Endothelial cell of umbilical vein (primary cell): Measurements from ENCODE around the gene L3MBTL3. TPM values are rescaled to one million over a fixed set of nuclear protein-coding genes. Genes with fewer than 3 reads are reported as not detected.

ENCODE experiments used
- BruUV-seq: library from RNA; stranded (reverse); fragments of 400-500 nt; replicated peaks from 2 replicates; lab custom pipeline; 2021; lab: Mats Ljungman, UMichigan
- CTCF ChIA-PET: fragments of 300-600, 350-600 bp; sonication (Branson Sonifier 250); formaldehyde crosslinking; loops from one replicate; lab custom pipeline; 2021; ENCODE audit warnings: antibody characterized with exemption, inconsistent platforms; lab: Charles Lee
- POLR2A ChIA-PET: fragments of 300-600, 350-600 bp; sonication (Branson Sonifier 250); formaldehyde crosslinking; loops from one replicate; lab custom pipeline; 2021; ENCODE audit warnings: antibody characterized with exemption, inconsistent platforms; lab: Charles Lee
- DNase-seq: peaks from one replicate; pipeline ENCODE4 v3.0.0-alpha.2; 2011; ENCODE audit warnings: low read depth, low spot score
- FAIRE-seq: peaks from 2 replicates; lab custom pipeline; 2011; peaks lifted over from hg19 to GRCh38; lab: Jason Lieb, UNC
- H2AFZ ChIP-seq: 2 replicates; pipeline ENCODE4 v1.6.0; 2012; ENCODE audit warnings: low read depth, low read length, control low read depth, inconsistent platforms
- H3K27ac ChIP-seq: 2 replicates; pipeline ENCODE4 v1.5.1; 2011; ENCODE audit warnings: low read depth, mild to moderate bottlenecking, control low read depth, low read length, moderate library complexity; ENCODE audit not compliant: insufficient read depth
- H3K27me3 ChIP-seq, 2 experiments: 2 replicates each; pipeline versions ENCODE4 v1.6.0 to v1.6.1; 2011; ENCODE audit warnings: low read length in 2 of 2, mixed read lengths in 1 of 2; ENCODE audit not compliant: control insufficient read depth in 2 of 2, insufficient read depth in 2 of 2
- H3K36me3 ChIP-seq, 2 experiments: 2 replicates in 1 of 2; 3 replicates in 1 of 2; pipeline ENCODE4 v1.5.1; 2011; ENCODE audit warnings: low read length in 2 of 2, mild to moderate bottlenecking in 1 of 2, moderate library complexity in 1 of 2; ENCODE audit not compliant: control insufficient read depth in 2 of 2, insufficient read depth in 2 of 2; ENCODE audit errors: extremely low read depth in 1 of 2
- H3K4me1 ChIP-seq: 3 replicates; pipeline ENCODE4 v1.5.1; 2011; ENCODE audit warnings: mild to moderate bottlenecking, low read length; ENCODE audit not compliant: control insufficient read depth, insufficient read depth; ENCODE audit errors: extremely low read depth
- H3K4me2 ChIP-seq: 2 replicates; pipeline ENCODE4 v1.6.1; 2011; ENCODE audit warnings: low read length, control low read depth, mixed read lengths; ENCODE audit not compliant: insufficient read depth
- H3K4me3 ChIP-seq, 3 experiments: fragments of 200-600 bp in 1 of 3; sonication (generic), shearing (Covaris generic) in 1 of 3; replicated peaks in 1 of 3; 2 replicates each; pipeline ENCODE4 v1.5.1; 2011 to 2016; ENCODE audit warnings: control low read depth in 3 of 3, low read length in 3 of 3, mild to moderate bottlenecking in 2 of 3, inconsistent platforms in 1 of 3, low read depth in 1 of 3, moderate library complexity in 1 of 3; ENCODE audit not compliant: insufficient read depth in 1 of 3
- H3K79me2 ChIP-seq: 2 replicates; pipeline ENCODE4 v1.6.0; 2012; ENCODE audit warnings: low read length, inconsistent platforms; ENCODE audit not compliant: control insufficient read depth, insufficient read depth
- H3K9ac ChIP-seq: replicated peaks from 2 replicates; pipeline ENCODE3; 2011; ENCODE audit warnings: low read length, control low read depth; ENCODE audit not compliant: insufficient read depth; ENCODE audit errors: extremely low read depth
- H3K9me1 ChIP-seq: replicated peaks from 3 replicates; pipeline ENCODE4 v1.6.0; 2011; ENCODE audit warnings: mild to moderate bottlenecking, low read length; ENCODE audit not compliant: control insufficient read depth, insufficient read depth; ENCODE audit errors: extremely low read depth
- H3K9me3 ChIP-seq: replicated peaks from 2 replicates; pipeline ENCODE4 v1.5.1; 2012; ENCODE audit warnings: low read length, inconsistent platforms; ENCODE audit not compliant: control insufficient read depth, insufficient read depth
- H4K20me1 ChIP-seq: replicated peaks from 2 replicates; pipeline ENCODE3; 2011; ENCODE audit warnings: mild to moderate bottlenecking, low read length; ENCODE audit not compliant: control insufficient read depth, insufficient read depth; ENCODE audit errors: extremely low read depth
- EZH2 ChIP-seq: IDR thresholded peaks from 2 replicates; pipeline ENCODE4 v1.6.1; 2012; ENCODE audit warnings: borderline replicate concordance, low read depth, mild to moderate bottlenecking, moderate library complexity, low read length, inconsistent platforms; ENCODE audit not compliant: severe bottlenecking
- FOS ChIP-seq: IDR thresholded peaks from 2 replicates; pipeline ENCODE4 v1.6.1; 2011; ENCODE audit warnings: mild to moderate bottlenecking, low read length, moderate library complexity, borderline replicate concordance; ENCODE audit not compliant: insufficient read depth
- GATA2 ChIP-seq: IDR thresholded peaks from 2 replicates; pipeline ENCODE4 v1.7.0; 2011; ENCODE audit warnings: low read depth, mild to moderate bottlenecking, moderate library complexity, mixed read lengths, low read length; ENCODE audit not compliant: insufficient read length, insufficient read depth
- JUN ChIP-seq: IDR thresholded peaks from 2 replicates; pipeline ENCODE4 v1.6.1; 2011; ENCODE audit warnings: borderline replicate concordance, low read depth; ENCODE audit not compliant: insufficient read length, insufficient read depth
- MYC ChIP-seq: IDR thresholded peaks from one replicate; pipeline ENCODE4 v1.6.1; 2011; ENCODE audit warnings: mild to moderate bottlenecking, low read depth, low read length
- POLR2A ChIP-seq: IDR thresholded peaks from 2 replicates; pipeline ENCODE4 v1.6.1; 2012; ENCODE audit warnings: low read depth, mild to moderate bottlenecking, control low read depth, low read length
- POLR2AphosphoS5 ChIP-seq: IDR thresholded peaks from 2 replicates; pipeline ENCODE4 v1.6.1; 2012; ENCODE audit warnings: low read depth, mild to moderate bottlenecking, control low read depth, low read length, moderate library complexity; ENCODE audit not compliant: insufficient read depth
- dilution Hi-C: fragments of 300-500 bp; cut with MboI; formaldehyde crosslinking; loops from one replicate; pipeline ENCODE4 v1.15.0; 2019; ENCODE audit warnings: low sequenced_read_pairs; ENCODE audit not compliant: extremely low pct_ligation_motif_present
- intact Hi-C: fragments of 100-400 bp; cut with micrococcal nuclease; formaldehyde crosslinking; loops from one replicate; pipeline ENCODE4 v1.10.0; 2022
- polyA plus RNA-seq, 4 experiments: library from polyadenylated mRNA; depleted of rRNA in 3 of 4; stranded (reverse) in 3 of 4; unstranded in 1 of 4; fragments of >200 nt; gene quantifications; 2 replicates each; pipeline versions ENCODE4 v1.2.1 to v1.2.3, GENCODE V29; 2011 to 2012; ENCODE audit warnings: missing spikeins in 1 of 4
- total RNA-seq: library from RNA; stranded (reverse); gene quantifications from 2 replicates; pipeline ENCODE4 v1.2.3, GENCODE V29; 2021
- TF ChIP-seq, protein P1 (sequence below): IDR thresholded peaks from 2 replicates; pipeline ENCODE4 v1.6.1; 2011; ENCODE audit not compliant: insufficient read depth, insufficient read length
- TF ChIP-seq, protein P2 (sequence below), 2 donors: IDR thresholded peaks; 1 replicate in 1 of 2; 2 replicates in 1 of 2; pipeline ENCODE4 v1.5.1; 2011; ENCODE audit warnings: low read length in 2 of 2, mild to moderate bottlenecking in 2 of 2, moderate library complexity in 2 of 2, control low read depth in 1 of 2, inconsistent platforms in 1 of 2, low read depth in 1 of 2; ENCODE audit not compliant: insufficient read depth in 1 of 2; ENCODE audit errors: extremely low read depth in 1 of 2

Gene L3MBTL3
- total and polyA plus RNA-seq, 2 donors (not counting 3 experiments of a cell fraction or from before 2014, with no cell fraction given): 26.5 to 86.1 TPM

DNA sequence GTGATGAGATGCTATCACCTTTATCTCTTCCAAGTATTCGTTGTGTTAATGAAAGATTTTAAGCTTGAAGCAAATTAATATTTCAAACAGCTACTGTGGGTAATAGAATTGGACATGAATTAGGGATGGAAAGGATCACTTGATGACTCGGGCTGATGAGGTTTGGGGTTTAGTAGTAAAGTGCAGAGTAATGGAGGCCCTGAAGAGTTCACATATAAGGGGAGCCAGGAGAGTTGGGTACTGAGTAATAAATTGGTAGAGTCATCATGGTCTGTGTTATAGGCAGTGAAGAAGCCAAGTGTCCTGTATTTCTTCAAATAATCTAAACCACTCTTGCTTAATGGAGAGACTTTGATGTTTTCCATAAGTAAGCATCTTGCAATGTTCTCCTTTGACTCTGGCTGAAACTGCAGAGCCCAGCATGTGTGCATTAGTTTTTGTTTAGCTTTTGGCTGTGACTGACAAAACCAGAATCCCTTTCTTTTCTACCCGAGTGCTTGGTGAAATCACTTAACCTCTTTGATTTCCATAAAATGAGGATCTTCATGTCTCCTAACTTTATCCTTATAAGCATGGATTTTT is 57.6 kb downstream of the L3MBTL3 start:
- Histone ChIP-seq H2AFZ (no peak overlapping the region), H3K9me1 (peaks cover 2% of the 10 kb centered on the region), H3K79me2 (peaks cover 3% of the 10 kb centered on the region), H3K36me3 (peaks cover 9 to 11% of the 10 kb centered on the region in 2 experiments), H3K4me1 (peaks cover 9% of the 10 kb centered on the region), H3K27ac (no peak overlapping the region), H3K9ac (no peak overlapping the region), H3K27me3 (no peaks in the 10 kb centered on the region), H3K4me2 (no peak overlapping the region), H3K4me3 (no peak overlapping the region), H4K20me1 (no peaks in the 10 kb centered on the region), H3K9me3 (no peaks in the 10 kb centered on the region)
- FAIRE-seq (no peak), DNase-seq (no peak)
- ChIA-PET POLR2A (no interaction called here), CTCF (interaction anchor here (0.6 to 2.7 kb wide), 6 partner anchors 8 to 769 kb away, joined by 3 to 13 read pairs (median 3); no protein-coding TSS in a partner anchor)
- TF ChIP-seq POLR2A: no peak
- no peak for TF ChIP-seq POLR2AphosphoS5
- no peak for TF ChIP-seq FOS
- TF ChIP-seq JUN: no peak
- no peak for TF ChIP-seq EZH2
- TF ChIP-seq, protein P1, sequence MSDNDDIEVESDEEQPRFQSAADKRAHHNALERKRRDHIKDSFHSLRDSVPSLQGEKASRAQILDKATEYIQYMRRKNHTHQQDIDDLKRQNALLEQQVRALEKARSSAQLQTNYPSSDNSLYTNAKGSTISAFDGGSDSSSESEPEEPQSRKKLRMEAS: no peak
- TF ChIP-seq MYC: no peak
- no peak for TF ChIP-seq GATA2
- TF ChIP-seq, protein P2, sequence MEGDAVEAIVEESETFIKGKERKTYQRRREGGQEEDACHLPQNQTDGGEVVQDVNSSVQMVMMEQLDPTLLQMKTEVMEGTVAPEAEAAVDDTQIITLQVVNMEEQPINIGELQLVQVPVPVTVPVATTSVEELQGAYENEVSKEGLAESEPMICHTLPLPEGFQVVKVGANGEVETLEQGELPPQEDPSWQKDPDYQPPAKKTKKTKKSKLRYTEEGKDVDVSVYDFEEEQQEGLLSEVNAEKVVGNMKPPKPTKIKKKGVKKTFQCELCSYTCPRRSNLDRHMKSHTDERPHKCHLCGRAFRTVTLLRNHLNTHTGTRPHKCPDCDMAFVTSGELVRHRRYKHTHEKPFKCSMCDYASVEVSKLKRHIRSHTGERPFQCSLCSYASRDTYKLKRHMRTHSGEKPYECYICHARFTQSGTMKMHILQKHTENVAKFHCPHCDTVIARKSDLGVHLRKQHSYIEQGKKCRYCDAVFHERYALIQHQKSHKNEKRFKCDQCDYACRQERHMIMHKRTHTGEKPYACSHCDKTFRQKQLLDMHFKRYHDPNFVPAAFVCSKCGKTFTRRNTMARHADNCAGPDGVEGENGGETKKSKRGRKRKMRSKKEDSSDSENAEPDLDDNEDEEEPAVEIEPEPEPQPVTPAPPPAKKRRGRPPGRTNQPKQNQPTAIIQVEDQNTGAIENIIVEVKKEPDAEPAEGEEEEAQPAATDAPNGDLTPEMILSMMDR (IDR thresholded peaks at IDR 0.05; ENCODE audit: extremely low read depth in 1 of 2, insufficient read depth in 1 of 2, low read depth in 1 of 2, low read length in 2 of 2): no peak
- dilution Hi-C loops (no loop called here), intact Hi-C loops (loop anchor here (10.0 kb wide), 1 partner anchor 209 kb away; no protein-coding TSS in a partner anchor)
- no TSS peak for BruUV-seq
